WTC11 (cell line): ENCODE data around the gene DNAJC7. TPM values are rescaled to one million over a fixed set of nuclear protein-coding genes. Genes with fewer than 3 reads are reported as not detected.

ENCODE experiments used
- ATAC-seq: fragments of 200-7000 bp; cut with Tn5 transposase; 2 replicates; pipeline ENCODE4 v1.10.0; 2021; ENCODE audit warnings: mild to moderate bottlenecking, moderate library complexity
- CTCF ChIA-PET: fragments of 300-600 bp; sonication (Branson Sonifier 250); formaldehyde crosslinking; loops from one replicate; lab custom pipeline; 2021; ENCODE audit warnings: antibody characterized with exemption; lab: Charles Lee
- POLR2A ChIA-PET: fragments of 350-600 bp; sonication (Branson Sonifier 250); formaldehyde crosslinking; loops from one replicate; lab custom pipeline; 2021; ENCODE audit warnings: antibody characterized with exemption; lab: Charles Lee
- DNase-seq: peaks from one replicate; pipeline ENCODE4 v3.0.0; 2021; ENCODE audit warnings: low spot score
- H3K27ac Mint-ChIP-seq: 2 replicates; pipeline ENCODE4 v1.8.0; 2021; ENCODE audit warnings: mixed read lengths
- H3K27me3 Mint-ChIP-seq: 2 replicates; pipeline ENCODE4 v1.8.0; 2021; ENCODE audit warnings: low read depth, mild to moderate bottlenecking, moderate library complexity, mixed read lengths
- H3K36me3 Mint-ChIP-seq: 2 replicates; pipeline ENCODE4 v1.8.0; 2021; ENCODE audit warnings: mixed read lengths
- H3K4me1 Mint-ChIP-seq: 2 replicates; pipeline ENCODE4 v1.8.0; 2022; ENCODE audit warnings: mixed read lengths
- H3K4me3 Mint-ChIP-seq: 2 replicates; pipeline ENCODE4 v1.8.0; 2021; ENCODE audit warnings: mild to moderate bottlenecking, moderate library complexity, mixed read lengths
- H3K9me3 Mint-ChIP-seq: 2 replicates; pipeline ENCODE4 v1.8.0; 2021; ENCODE audit warnings: mixed read lengths
- ATF1 ChIP-seq: sonication (generic); formaldehyde crosslinking; IDR thresholded peaks from 2 replicates; pipeline ENCODE4 v1.8.1; 2023; ENCODE audit warnings: mild to moderate bottlenecking, moderate library complexity, missing genetic modification reagents
- ELF4 ChIP-seq: sonication (generic); formaldehyde crosslinking; IDR thresholded peaks from 2 replicates; pipeline ENCODE4 v1.8.1; 2022; ENCODE audit warnings: low read depth, mild to moderate bottlenecking, moderate library complexity, missing genetic modification reagents
- ESRRA ChIP-seq: sonication (generic); formaldehyde crosslinking; IDR thresholded peaks from 2 replicates; pipeline ENCODE4 v1.8.1; 2022; ENCODE audit warnings: mild to moderate bottlenecking, missing genetic modification reagents, borderline replicate concordance
- NR2C2 ChIP-seq: sonication (generic); formaldehyde crosslinking; IDR thresholded peaks from 2 replicates; pipeline ENCODE4 v1.8.0; 2022; ENCODE audit warnings: mild to moderate bottlenecking, missing genetic modification reagents
- PRDM15 ChIP-seq: sonication (generic); formaldehyde crosslinking; IDR thresholded peaks from 2 replicates; pipeline ENCODE4 v1.8.0; 2022; ENCODE audit warnings: missing genetic modification reagents
- TCF7 ChIP-seq: sonication (generic); formaldehyde crosslinking; IDR thresholded peaks from 2 replicates; pipeline ENCODE4 v1.8.0; 2022; ENCODE audit warnings: mild to moderate bottlenecking, low read depth, missing genetic modification reagents, moderate library complexity
- TEAD1 ChIP-seq: sonication (generic); formaldehyde crosslinking; IDR thresholded peaks from 2 replicates; pipeline ENCODE4 v1.8.0; 2022; ENCODE audit warnings: mild to moderate bottlenecking, missing genetic modification reagents
- TP53 ChIP-seq: sonication (generic); formaldehyde crosslinking; IDR thresholded peaks from 2 replicates; pipeline ENCODE4 v1.8.1; 2023; ENCODE audit warnings: mild to moderate bottlenecking, missing genetic modification reagents
- ZNF121 ChIP-seq: sonication (generic); formaldehyde crosslinking; IDR thresholded peaks from 2 replicates; pipeline ENCODE4 v1.8.0; 2023; ENCODE audit warnings: missing genetic modification reagents
- ZNF263 ChIP-seq: sonication (generic); formaldehyde crosslinking; IDR thresholded peaks from 2 replicates; pipeline ENCODE4 v1.8.1; 2022; ENCODE audit warnings: low read depth, mild to moderate bottlenecking, moderate library complexity, missing genetic modification reagents
- ZNF423 ChIP-seq: fragments of 250-450 bp; sonication (Bioruptor Pico); IDR thresholded peaks from 2 replicates; pipeline ENCODE4 v2.1.2; 2022; ENCODE audit warnings: mild to moderate bottlenecking, moderate library complexity
- ZNF425 ChIP-seq: fragments of 250-450 bp; sonication (Bioruptor Pico); conservative IDR thresholded peaks from 2 replicates; pipeline ENCODE4 v1.9.0; 2021; ENCODE audit warnings: mild to moderate bottlenecking
- ZNF532 ChIP-seq: fragments of 250-450 bp; sonication (Bioruptor Pico); IDR thresholded peaks from 2 replicates; pipeline ENCODE4 v1.9.0; 2021; ENCODE audit warnings: mild to moderate bottlenecking, borderline replicate concordance
- total RNA-seq: library from RNA; stranded (reverse); gene quantifications from 3 replicates; pipeline ENCODE4 v1.2.3, GENCODE V29; 2021

DNAJC7 gene
- total RNA-seq, 1 experiment from 2014 or later, result 140 TPM

GRCh38 chr17:41998497-41998896 is 18.7 kb downstream of the DNAJC7 start (continued):
- TF ChIP-seq ZNF263 (no peak), TP53 (CRISPR knock-in tag) (no peak), ZNF121 (CRISPR knock-in tag) (no peak)
- TF ChIP-seq, all 79 proteins: peak for 0

GRCh38 chr17:41996855-41997164 is 20.4 kb downstream of the DNAJC7 start:
- DNase-seq, result no peak
- POLR2A ChIA-PET, result no interaction called here
- Mint-ChIP-seq H3K36me3 (peaks cover 86% of the 10 kb centered on the region), H3K4me1 (no peaks in the 10 kb centered on the region)
- CTCF ChIA-PET, result interaction anchor here (1.3 kb wide), 1 partner anchor 23 kb away, joined by 4 read pairs; the partner anchor contains the start of gene NKIRAS2
- no peak for TF ChIP-seq PRDM15 (CRISPR knock-in tag)
- TF ChIP-seq ZNF423 (CRISPR knock-in tag), result no peak
- no peak for TF ChIP-seq ESRRA (CRISPR knock-in tag)
- no peak for TF ChIP-seq ZNF532 (CRISPR knock-in tag)
- no peak for TF ChIP-seq TCF7 (CRISPR knock-in tag)
- TF ChIP-seq ZNF425 (CRISPR knock-in tag), result no peak
- TF ChIP-seq, all 79 proteins: peak for 0
- Mint-ChIP-seq H3K9me3 (no peaks in the 10 kb centered on the region), H3K27ac (no peak overlapping the region), H3K27me3 (no peaks in the 10 kb centered on the region; the same call in 1 of the 2 replicates), H3K4me3 (no peak overlapping the region)
- no peak for ATAC-seq

GRCh38 chr17:41992576-41992975 is 24.7 kb downstream of the DNAJC7 start:
- H3K4me1 Mint-ChIP-seq, result no peaks in the 10 kb centered on the region
- POLR2A ChIA-PET, result no interaction called here
- no peak overlapping the region for H3K4me3 Mint-ChIP-seq

More at GRCh38 chr17:41992576-41992975, 24.7 kb downstream of the DNAJC7 start:
- CTCF ChIA-PET, result interaction anchor here (0.9 kb wide), 1 partner anchor 62 kb away, joined by 3 read pairs; the partner anchor contains the start of gene ODAD4
- Mint-ChIP-seq H3K27ac (no peak overlapping the region), H3K36me3 (peaks cover 91% of the 10 kb centered on the region), H3K9me3 (no peaks in the 10 kb centered on the region), H3K27me3 (no peaks in the 10 kb centered on the region)
- no peak for DNase-seq
- TF ChIP-seq TEAD1 (CRISPR knock-in tag), result no peak
- no peak for TF ChIP-seq ELF4 (CRISPR knock-in tag)
- no peak for TF ChIP-seq NR2C2 (CRISPR knock-in tag)
- no peak for TF ChIP-seq ATF1 (CRISPR knock-in tag)
- ATAC-seq, result no peak
